Suppressor macrophage treated with lipopolysaccharide for 1 hour (primary cell): ENCODE results near the gene CANX.
A peak's percentile ranks its signal among the peaks of the same experiment; 100 is the strongest.
"Not testable (repeated sequence)": the region's sequence is repeated elsewhere in the genome, so short reads cannot be mapped to it uniquely, and the experiment has no call there.

Source experiments
- DNase-seq, 3 donors: peaks; one replicate each; pipeline ENCODE4 v3.0.0-alpha.2; 2020 to 2022

Gene CANX

DNA sequence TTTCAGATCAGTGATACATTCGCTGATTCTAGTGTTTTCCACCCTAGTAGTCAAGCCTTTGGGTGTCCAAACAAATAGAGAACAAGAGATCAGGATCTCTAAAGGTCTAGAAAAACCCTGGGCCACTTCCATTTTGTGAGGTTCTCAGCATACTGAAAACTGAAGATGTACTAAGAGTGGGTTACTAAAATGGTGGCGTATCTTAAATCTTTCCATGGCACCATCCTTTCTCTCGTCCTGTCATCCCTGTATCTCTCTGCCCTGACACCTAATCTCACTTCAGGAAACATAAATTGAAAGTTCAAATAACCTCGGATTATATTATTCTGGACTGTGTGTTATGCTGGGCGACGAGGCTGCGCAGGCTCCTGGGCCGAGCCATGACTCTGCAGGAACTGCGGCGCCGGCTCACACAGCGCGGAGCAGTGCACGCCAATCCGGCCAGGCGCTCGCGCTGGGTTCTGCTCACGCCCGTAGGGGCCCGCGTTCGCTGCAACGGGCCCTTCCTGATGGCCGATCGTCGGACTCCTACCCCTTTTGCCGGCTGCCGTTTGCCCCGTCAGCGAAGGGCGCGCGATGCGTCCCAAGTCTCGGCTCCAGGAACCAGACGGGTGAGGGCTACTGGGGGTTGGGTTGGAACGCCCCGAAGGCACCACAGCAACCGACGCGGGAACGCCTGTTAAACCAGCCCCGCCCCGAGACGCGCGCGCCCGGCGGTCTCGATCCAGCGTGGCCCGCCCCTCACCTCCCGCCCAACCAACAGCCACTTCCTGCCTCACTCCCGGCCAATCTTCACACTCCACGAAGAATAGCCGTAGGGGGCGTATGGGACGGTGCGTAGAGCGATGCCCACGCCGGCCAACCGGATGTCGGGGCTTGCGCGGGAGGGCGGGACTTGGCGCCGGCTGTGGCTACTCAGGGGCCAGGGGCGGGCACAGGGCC is 503 bp upstream of the CANX start:
- DNase-seq: peak; percentile 99

- DNase-seq: peak; percentile 64 to 66 (median 66)
These were observed 960 bp downstream of the CANX start for GRCh38 chr5:179699616-179700237.

GRCh38 chr5:179700401-179700918 is 1.7 kb downstream of the CANX start:
- DNase-seq: peak in 1 of 3 donors; percentile 13

- DNase-seq: no peak
These were observed 17.5 kb downstream of the CANX start for GRCh38 chr5:179716286-179716685.

DNA sequence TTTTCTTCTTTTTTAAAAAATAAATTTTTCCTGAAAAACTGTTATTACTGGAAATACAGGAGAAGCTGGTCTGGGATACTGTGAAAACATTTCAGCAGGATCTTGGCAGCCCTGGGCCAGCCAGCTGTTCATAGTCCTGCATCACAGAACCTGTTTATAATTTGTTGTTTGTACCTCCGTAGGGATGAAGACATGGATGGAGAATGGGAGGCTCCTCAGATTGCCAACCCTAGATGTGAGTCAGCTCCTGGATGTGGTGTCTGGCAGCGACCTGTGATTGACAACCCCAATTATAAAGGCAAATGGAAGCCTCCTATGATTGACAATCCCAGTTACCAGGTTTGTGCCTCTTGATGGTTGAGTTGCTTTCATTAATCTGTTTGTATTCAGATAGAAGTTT is 21.5 kb downstream of the CANX start:
- DNase-seq: no peak

DNA sequence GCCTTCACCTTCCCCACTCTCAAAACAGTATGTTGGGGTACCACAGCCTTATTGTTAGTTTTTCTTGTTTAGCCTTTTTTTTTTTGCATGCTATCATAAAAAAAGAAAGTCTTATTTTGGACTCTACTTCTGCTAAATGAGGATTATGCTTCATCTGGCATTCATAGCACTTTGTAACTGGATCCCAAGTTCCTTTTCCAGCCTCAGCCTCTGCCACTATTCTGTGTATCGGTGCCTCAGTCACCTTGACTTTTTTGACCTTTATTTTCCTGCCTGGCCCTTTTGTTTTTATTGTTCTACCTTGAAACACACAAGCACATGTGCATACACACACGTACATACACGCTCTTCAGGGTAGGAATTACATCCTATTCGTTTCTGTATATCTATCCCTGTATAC is 25.4 kb downstream of the CANX start:
- no peak for DNase-seq

DNA sequence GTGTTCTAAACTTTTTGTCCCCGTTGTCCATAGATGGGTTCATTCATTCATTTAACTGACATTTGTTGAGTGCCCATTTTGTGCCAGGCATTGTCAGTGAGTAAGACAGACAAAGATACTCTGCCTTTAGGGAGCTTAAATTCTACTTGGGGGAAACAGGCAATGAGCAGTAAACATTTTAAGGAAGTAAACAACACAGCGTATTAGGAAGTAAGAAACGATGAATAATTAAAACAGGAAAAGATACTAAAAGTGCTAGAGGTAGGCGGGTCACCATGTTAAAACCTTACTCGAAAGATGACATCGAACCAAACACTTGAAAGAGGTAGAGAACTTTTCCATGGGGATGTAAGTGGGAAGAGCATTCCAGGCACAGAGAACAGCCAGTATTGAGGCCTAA is 28.3 kb downstream of the CANX start:
- peak; percentile 28 to 65 (median 63) for DNase-seq

DNA sequence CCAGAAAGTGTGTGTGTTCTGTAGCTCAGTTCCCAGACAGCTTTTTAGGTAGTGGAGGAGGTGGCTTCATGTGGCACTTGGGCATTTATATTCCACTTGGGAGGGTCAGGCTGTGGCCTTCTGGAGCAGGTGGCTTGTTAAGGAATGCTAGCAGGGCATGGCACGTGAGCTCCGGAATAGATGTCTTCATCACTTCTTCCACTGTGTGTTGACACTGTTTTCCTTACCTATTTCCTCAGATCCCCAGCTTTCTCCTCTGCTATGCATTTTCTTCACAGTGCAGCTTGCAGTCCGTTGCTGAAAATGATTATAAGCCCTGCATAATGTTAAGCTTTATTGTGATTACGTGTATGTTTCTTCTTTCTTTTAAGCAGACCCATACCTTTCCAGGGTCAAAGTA is 30.5 kb downstream of the CANX start:
- DNase-seq: no peak

- DNase-seq: peak in 1 of 3 donors; percentile 18
These were observed 31.0 kb downstream of the CANX start for GRCh38 chr5:179729727-179730126.

GRCh38 chr5:179730356-179730755 is 31.6 kb downstream of the CANX start:
- DNase-seq: no peak

- peak; percentile 26 to 41 (median 27) for DNase-seq
These were observed 32.1 kb downstream of the CANX start for GRCh38 chr5:179730852-179731251.

DNA sequence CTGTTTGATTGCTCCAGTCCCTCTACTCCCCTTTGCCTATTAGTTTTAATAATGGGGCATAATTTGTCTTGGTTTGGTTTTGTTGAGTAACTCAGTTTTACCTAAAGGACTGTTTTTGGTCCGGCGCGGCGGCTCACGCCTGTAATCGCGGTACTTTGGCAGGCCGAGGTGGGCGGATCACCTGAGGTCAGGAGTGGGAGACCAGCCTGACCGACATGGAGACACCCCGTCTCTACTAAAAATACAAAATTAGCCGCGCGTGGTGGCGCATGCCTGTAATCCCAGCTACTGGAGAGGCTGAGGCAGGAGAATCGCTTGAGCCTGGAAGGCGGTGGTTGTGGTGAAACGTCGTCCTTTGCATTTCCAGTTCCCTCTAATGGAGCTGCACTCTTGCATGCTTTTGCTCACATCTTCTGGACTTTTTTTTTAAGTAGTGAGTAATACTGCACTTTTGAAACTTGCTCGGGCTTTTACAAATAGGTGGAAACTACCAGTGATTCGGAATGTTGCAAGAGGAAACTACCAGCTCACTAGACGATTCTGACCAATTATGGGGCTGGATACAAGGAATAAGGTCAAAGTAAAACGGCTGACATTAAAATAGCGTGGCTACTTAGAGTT is 33.1 kb downstream of the CANX start:
- DNase-seq: peak; percentile 86 to 99 (median 97)

DNA sequence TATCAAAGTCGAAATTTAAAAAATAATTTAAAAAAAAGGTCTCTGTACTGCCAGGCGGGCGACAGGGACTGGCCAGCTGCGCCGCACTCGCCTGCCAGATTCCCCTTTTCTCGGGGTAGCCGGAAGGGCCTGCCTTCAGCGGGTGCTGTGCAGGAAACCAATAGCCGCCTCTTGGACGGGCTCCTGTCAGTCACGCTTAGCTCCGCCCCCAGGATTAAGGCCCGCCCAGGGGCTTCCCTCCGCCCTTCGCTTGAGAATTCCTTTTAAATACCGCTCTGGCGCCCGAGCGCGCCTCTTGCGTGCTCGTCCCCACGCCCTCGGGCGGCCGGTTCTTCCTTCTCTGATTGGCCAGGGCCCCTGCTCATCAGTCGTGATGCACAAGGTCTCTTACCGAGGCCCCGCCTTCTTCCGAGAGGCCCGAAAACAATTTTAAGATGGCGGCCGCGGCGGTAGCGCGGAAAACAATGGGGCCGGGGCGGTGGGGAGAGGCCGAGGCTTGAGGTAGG is 33.7 kb downstream of the CANX start, which contains the start of gene MAML1:
Gene MAML1 (plus strand): TSS at position 411 of the 506 bp plus-strand sequence. CDS start 291 bp downstream, outside the sequence.
- peak; percentile 100 for DNase-seq

GRCh38 chr5:179732918-179733771 is 34.4 kb downstream of the CANX start:
- peak; percentile 50 to 66 (median 54) for DNase-seq

GRCh38 chr5:179733772-179734126 is 35.0 kb downstream of the CANX start:
- DNase-seq: no peak

DNA sequence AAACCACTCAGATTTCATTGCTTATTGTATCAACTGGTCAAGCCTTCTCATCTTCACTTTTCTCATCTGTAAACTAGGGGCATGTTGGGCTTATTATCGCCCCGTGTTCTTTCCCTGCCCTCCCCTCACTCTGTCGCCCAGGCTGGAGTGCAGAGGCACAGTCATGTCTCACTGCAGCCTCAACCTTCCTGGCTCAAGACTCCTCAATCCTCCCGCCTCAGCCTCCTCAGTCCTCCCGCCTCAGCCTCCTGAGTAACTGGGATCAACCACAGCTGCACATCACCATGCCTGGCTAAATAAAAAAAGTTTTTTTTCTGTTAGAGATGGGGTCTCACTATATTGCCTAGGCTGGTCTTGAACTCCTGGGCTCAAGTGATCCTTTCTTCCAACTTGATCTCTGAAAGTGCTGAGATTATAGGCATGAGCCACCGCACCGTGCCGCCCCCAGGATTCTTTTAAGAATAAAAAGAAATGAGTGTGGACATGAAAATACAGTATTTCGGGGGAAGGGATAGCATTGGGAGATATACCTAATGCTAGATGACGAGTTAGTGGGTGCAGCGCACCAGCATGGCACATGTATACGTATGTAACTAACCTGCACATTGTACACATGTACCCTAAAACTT is 35.9 kb downstream of the CANX start:
- no peak for DNase-seq

DNA sequence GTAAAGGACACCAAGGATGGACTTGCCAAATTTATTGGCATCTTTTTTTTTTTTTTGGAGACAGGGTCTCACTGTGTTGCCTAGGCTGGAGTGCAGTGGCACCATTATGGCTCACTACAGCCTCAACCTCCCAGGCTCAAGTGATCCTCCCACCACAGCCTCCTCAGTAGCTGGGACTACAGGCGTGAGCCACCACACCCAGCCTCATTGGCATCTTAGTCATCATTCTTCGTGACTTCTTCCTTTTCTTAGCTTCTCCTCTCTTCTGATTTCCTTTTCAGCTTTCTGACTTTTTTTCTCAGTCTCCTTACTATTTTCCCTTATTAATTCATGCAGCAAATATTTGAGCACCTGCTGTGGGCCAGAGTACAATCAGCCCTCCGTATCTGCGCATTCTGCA is 40.0 kb downstream of the CANX start:
- DNase-seq: peak in 2 of 3 donors; percentile 45 to 64

GRCh38 chr5:179744106-179744505 is 45.3 kb downstream of the CANX start:
- DNase-seq: not testable (repeated sequence)

DNA sequence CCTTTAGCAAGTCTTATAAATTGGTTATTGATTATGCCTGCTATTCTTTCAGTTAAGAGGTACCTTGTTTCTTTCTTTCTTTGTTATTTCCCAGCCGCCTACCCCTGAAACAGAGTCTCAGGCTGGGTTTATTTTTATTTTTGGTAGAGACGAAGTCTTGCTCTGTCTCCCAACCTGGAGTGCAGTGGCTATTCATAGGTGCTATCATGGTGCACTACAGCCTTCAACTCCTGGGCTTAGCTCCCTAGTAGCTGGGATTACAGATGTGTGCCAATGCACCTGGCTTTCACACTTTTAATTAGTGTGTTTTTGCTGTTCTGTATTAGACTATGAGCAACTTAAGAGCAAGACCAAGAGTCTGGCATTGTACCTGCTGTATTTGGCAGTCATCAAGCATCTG is 48.1 kb downstream of the CANX start:
- no peak for DNase-seq

GRCh38 chr5:179747811-179748210 is 49.0 kb downstream of the CANX start:
- peak; percentile 55 to 90 (median 70) for DNase-seq

DNA sequence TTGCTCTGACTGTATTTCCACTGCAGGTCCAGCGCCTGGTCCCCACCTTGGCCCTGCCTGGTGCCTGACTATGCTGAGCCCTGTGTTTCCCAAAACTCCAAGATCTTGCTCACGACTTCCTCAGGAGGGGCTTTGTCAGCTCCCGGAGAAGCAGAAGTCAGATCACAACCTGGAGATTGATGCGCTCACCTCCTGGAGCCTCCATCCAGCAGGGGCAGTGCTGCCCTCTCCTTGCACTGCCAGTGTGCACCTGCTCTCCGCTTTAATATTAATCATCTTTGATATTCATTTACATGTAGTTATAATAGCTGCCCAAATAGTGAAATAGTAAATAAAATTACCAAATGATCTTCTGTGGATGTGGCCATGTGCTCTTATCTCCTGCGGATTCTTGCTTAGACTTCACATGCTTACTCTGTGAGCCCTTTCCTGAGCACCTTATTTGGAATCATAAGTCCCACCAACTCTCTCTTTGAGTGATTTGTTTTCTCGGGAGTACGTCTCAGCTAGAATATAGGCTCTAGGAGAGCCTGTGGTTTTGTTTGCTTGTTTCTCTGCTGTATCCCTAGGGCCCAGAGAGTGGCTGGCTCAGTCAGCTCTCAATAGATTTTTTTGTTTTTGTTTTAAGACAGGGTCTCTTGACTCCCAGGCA is 51.2 kb downstream of the CANX start:
- DNase-seq: no peak
